SU-DHL-6 (cell line): ENCODE data around the gene DET1.
"Not testable (repeated sequence)": the region's sequence is repeated elsewhere in the genome, so short reads cannot be mapped to it uniquely, and the experiment has no call there.

Experiments
- H2AFZ ChIP-seq: fragments of 200-600 bp; sonication (generic); 2 replicates; pipeline ENCODE4 v1.6.1; 2014; ENCODE audit warnings: low read depth, mild to moderate bottlenecking, moderate library complexity, mixed read lengths, antibody characterized with exemption, low read length; ENCODE audit not compliant: severe bottlenecking
- H3F3A ChIP-seq: fragments of 200-600 bp; shearing (Covaris generic); 2 replicates; pipeline ENCODE4 v1.6.0; 2016; ENCODE audit warnings: antibody characterized with exemption, mild to moderate bottlenecking; ENCODE audit not compliant: insufficient read depth
- H3K27ac ChIP-seq: fragments of 200-600 bp; sonication (generic); 2 replicates; pipeline ENCODE4 v1.5.1; 2016; ENCODE audit warnings: low read depth, mild to moderate bottlenecking, low read length, moderate library complexity, mixed read lengths
- H3K27me3 ChIP-seq: fragments of 200-600 bp; sonication (generic), shearing (Covaris generic); 2 replicates; pipeline ENCODE4 v1.6.0; 2014; ENCODE audit warnings: mild to moderate bottlenecking, low read length
- H3K36me3 ChIP-seq: fragments of 200-600 bp; sonication (generic); 2 replicates; pipeline ENCODE4 v1.6.1; 2014; ENCODE audit warnings: mild to moderate bottlenecking, low read length, mixed read lengths
- H3K4me2 ChIP-seq: fragments of 300-600, 200-600 bp; shearing (Covaris generic), sonication (generic); 2 replicates; pipeline ENCODE4 v1.6.0; 2014; ENCODE audit warnings: low read length, low read depth, mild to moderate bottlenecking; ENCODE audit not compliant: poor library complexity, severe bottlenecking
- H3K4me3 ChIP-seq: fragments of 200-600 bp; sonication (generic); 2 replicates; pipeline ENCODE4 v1.5.1; 2014; ENCODE audit warnings: antibody characterized with exemption, low read length, mild to moderate bottlenecking, mixed read lengths; ENCODE audit not compliant: insufficient read depth, poor library complexity, severe bottlenecking
- H3K79me2 ChIP-seq: fragments of 200-600 bp; sonication (generic); 2 replicates; pipeline ENCODE4 v1.6.1; 2014; ENCODE audit warnings: mild to moderate bottlenecking, low read length, moderate library complexity; ENCODE audit not compliant: insufficient read depth
- H3K9ac ChIP-seq: fragments of 200-600 bp; sonication (generic); 2 replicates; pipeline ENCODE4 v1.7.0; 2014; ENCODE audit warnings: mild to moderate bottlenecking, low read length
- H3K9me2 ChIP-seq: fragments of 200-600 bp; sonication (generic); replicated peaks from 2 replicates; pipeline ENCODE4 v1.6.1; 2014; ENCODE audit warnings: low read length; ENCODE audit not compliant: insufficient read depth
- H3K9me3 ChIP-seq: fragments of 200-600 bp; sonication (generic); 2 replicates; pipeline ENCODE4 v1.6.1; 2014; ENCODE audit warnings: low read length, mixed read lengths; ENCODE audit not compliant: insufficient read depth
- H4K20me1 ChIP-seq: fragments of 200-600 bp; sonication (generic); 2 replicates; pipeline ENCODE4 v1.6.1; 2014; ENCODE audit warnings: low read depth, mild to moderate bottlenecking, antibody characterized with exemption, low read length, moderate library complexity, mixed read lengths
- CTCF ChIP-seq: fragments of 200-600 bp; sonication (generic); IDR thresholded peaks from one replicate; pipeline ENCODE4 v1.5.1; 2017; ENCODE audit warnings: antibody characterized with exemption, mild to moderate bottlenecking, low read length, moderate library complexity; ENCODE audit not compliant: insufficient read depth, poor library complexity, severe bottlenecking
- EZH2phosphoT487 ChIP-seq: fragments of 200-600 bp; sonication (generic), shearing (Covaris generic); conservative IDR thresholded peaks from 2 replicates; pipeline ENCODE4 v1.6.1; 2018; ENCODE audit warnings: mild to moderate bottlenecking, antibody characterized with exemption, low read length, moderate library complexity, mixed read lengths

The DET1 gene

GRCh38 chr15:88543065-88543776 is 3.3 kb downstream of the DET1 start:
- H3K4me2 ChIP-seq, result no peak overlapping the region

GRCh38 chr15:88542342-88542733 is 4.1 kb downstream of the DET1 start:
- Histone ChIP-seq H3K4me2 (no peak overlapping the region), H3K9me2 (no peaks in the 10 kb centered on the region), H3K4me3 (no peak overlapping the region), H3K9ac (no peak overlapping the region), H3F3A (no peaks in the 10 kb centered on the region), H3K79me2 (no peaks in the 10 kb centered on the region), H3K27me3 (no peaks in the 10 kb centered on the region), H2AFZ (no peak overlapping the region), H3K27ac (no peak overlapping the region), H3K36me3 (no peaks in the 10 kb centered on the region), H4K20me1 (no peaks in the 10 kb centered on the region), H3K9me3 (no peaks in the 10 kb centered on the region)
- TF ChIP-seq CTCF, result no peak
- no peak for TF ChIP-seq EZH2phosphoT487

More at GRCh38 chr15:88543065-88543776, 3.3 kb downstream of the DET1 start:
- H3K27me3 ChIP-seq, result no peaks in the 10 kb centered on the region
- H2AFZ ChIP-seq, result no peak overlapping the region
- H3K36me3 ChIP-seq, result no peaks in the 10 kb centered on the region
- H3K79me2 ChIP-seq, result no peaks in the 10 kb centered on the region
- H3K4me3 ChIP-seq, result no peak overlapping the region
- H3K9me3 ChIP-seq, result no peaks in the 10 kb centered on the region
- no peaks in the 10 kb centered on the region for H4K20me1 ChIP-seq
- no peak overlapping the region for H3K9ac ChIP-seq
- H3F3A ChIP-seq, result no peaks in the 10 kb centered on the region
- H3K27ac ChIP-seq, result no peak overlapping the region
- no peaks in the 10 kb centered on the region for H3K9me2 ChIP-seq
- TF ChIP-seq CTCF (no peak), EZH2phosphoT487 (no peak)

GRCh38 chr15:88541709-88542341 is 4.7 kb downstream of the DET1 start:
- Histone ChIP-seq H3K79me2 (no peaks in the 10 kb centered on the region), H2AFZ (no peak overlapping the region), H3K27ac (no peak overlapping the region), H3K9me2 (no peaks in the 10 kb centered on the region), H3K9ac (no peak overlapping the region), H4K20me1 (no peaks in the 10 kb centered on the region), H3K4me2 (no peak overlapping the region), H3K9me3 (no peaks in the 10 kb centered on the region), H3F3A (no peaks in the 10 kb centered on the region), H3K36me3 (no peaks in the 10 kb centered on the region), H3K27me3 (no peaks in the 10 kb centered on the region), H3K4me3 (no peak overlapping the region)
- no peak for TF ChIP-seq CTCF
- no peak for TF ChIP-seq EZH2phosphoT487

GRCh38 chr15:88541111-88541510 is 5.4 kb downstream of the DET1 start:
- not testable (repeated sequence) for H3K9me2 ChIP-seq, H3K4me2 ChIP-seq, H3K9ac ChIP-seq, H3K4me3 ChIP-seq, H3K79me2 ChIP-seq, H3K27me3 ChIP-seq, H3K36me3 ChIP-seq, H2AFZ ChIP-seq, H3F3A ChIP-seq, H4K20me1 ChIP-seq, H3K9me3 ChIP-seq, H3K27ac ChIP-seq

- H3K4me3 ChIP-seq, H2AFZ ChIP-seq, H3K9ac ChIP-seq, H3K27ac ChIP-seq, H4K20me1 ChIP-seq, H3K36me3 ChIP-seq, H3K9me3 ChIP-seq, H3K4me2 ChIP-seq, H3F3A ChIP-seq, H3K27me3 ChIP-seq, H3K9me2 ChIP-seq, H3K79me2 ChIP-seq: not testable (repeated sequence)
Measured at GRCh38 chr15:88540350-88540749, 6.1 kb downstream of the DET1 start.
